Measurements from ENCODE around the gene CEP19. TPM values are rescaled to one million over a fixed set of nuclear protein-coding genes. Genes with fewer than 3 reads are reported as not detected.

CEP19 gene
- total and polyA plus RNA-seq, 5 donors = 1.3 to 2.4 (median 1.6) TPM

GRCh38 chr3:196661400-196661799 lies 50.6 kb downstream of the CEP19 start:
- H3K9me3 ChIP-seq (ENCODE audit: control insufficient read depth, low read length) = no peaks in the 10 kb centered on the region
- no peaks in the 10 kb centered on the region for H3K4me1 ChIP-seq (ENCODE audit: control insufficient read depth, insufficient read depth, low read length)
- no peak overlapping the region for H3K27ac ChIP-seq (ENCODE audit: low read length)
- no peaks in the 10 kb centered on the region for H3K27me3 ChIP-seq (ENCODE audit: control insufficient read depth, insufficient read depth)
- no peak overlapping the region for H3K4me3 ChIP-seq (ENCODE audit: low read length)
- intact Hi-C loops (cut with DNase I) = no loop called here
- WGBS = 78% methylated on average over 16 of the region's 16 CpGs
- ATAC-seq (no peak), DNase-seq (no peak)

DNA sequence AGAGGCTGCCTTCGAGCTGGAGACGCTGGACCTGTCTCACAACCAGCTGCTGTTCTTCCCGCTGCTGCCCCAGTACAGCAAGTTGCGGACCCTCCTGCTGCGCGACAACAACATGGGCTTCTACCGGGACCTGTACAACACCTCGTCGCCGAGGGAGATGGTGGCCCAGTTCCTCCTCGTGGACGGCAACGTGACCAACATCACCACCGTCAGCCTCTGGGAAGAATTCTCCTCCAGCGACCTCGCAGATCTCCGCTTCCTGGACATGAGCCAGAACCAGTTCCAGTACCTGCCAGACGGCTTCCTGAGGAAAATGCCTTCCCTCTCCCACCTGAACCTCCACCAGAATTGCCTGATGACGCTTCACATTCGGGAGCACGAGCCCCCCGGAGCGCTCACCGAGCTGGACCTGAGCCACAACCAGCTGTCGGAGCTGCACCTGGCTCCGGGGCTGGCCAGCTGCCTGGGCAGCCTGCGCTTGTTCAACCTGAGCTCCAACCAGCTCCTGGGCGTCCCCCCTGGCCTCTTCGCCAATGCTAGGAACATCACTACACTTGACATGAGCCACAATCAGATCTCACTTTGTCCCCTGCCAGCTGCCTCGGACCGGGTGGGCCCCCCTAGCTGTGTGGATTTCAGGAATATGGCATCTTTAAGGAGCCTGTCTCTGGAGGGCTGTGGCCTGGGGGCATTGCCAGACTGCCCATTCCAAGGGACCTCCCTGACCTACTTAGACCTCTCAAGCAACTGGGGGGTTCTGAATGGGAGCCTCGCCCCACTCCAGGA lies 51.5 kb downstream of the CEP19 start:
- Histone ChIP-seq H3K4me3 (ENCODE audit: low read length) (no peak overlapping the region), H3K9me3 (ENCODE audit: control insufficient read depth, low read length) (no peaks in the 10 kb centered on the region), H3K27ac (ENCODE audit: low read length) (no peak overlapping the region), H3K27me3 (ENCODE audit: control insufficient read depth, insufficient read depth) (no peaks in the 10 kb centered on the region), H3K4me1 (ENCODE audit: control insufficient read depth, insufficient read depth, low read length) (no peaks in the 10 kb centered on the region)
- 81% methylated on average over 32 of the region's 32 CpGs for WGBS
- intact Hi-C loops (cut with DNase I) = no loop called here
- ATAC-seq (no peak), DNase-seq (no peak)

DNA sequence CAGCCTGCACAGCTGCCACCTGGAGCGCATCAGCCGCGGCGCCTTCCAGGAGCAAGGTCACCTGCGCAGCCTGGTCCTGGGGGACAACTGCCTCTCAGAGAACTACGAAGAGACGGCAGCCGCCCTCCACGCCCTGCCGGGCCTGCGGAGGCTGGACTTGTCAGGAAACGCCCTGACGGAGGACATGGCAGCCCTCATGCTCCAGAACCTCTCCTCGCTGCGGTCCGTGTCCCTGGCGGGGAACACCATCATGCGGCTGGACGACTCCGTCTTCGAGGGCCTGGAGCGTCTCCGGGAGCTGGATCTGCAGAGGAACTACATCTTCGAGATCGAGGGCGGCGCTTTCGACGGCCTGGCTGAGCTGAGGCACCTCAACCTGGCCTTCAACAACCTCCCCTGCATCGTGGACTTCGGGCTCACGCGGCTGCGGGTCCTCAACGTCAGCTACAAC lies 52.1 kb downstream of the CEP19 start:
- ATAC-seq (no peak), DNase-seq (no peak)
- intact Hi-C loops (cut with DNase I) = no loop called here
- Histone ChIP-seq H3K4me3 (ENCODE audit: low read length) (no peak overlapping the region), H3K4me1 (ENCODE audit: control insufficient read depth, insufficient read depth, low read length) (no peaks in the 10 kb centered on the region), H3K27me3 (ENCODE audit: control insufficient read depth, insufficient read depth) (no peaks in the 10 kb centered on the region), H3K9me3 (ENCODE audit: control insufficient read depth, low read length) (no peaks in the 10 kb centered on the region), H3K27ac (ENCODE audit: low read length) (no peak overlapping the region)
- WGBS = 96% methylated on average over 35 of the region's 35 CpGs

Other genes starting within 250 kb of the CEP19 start
- 10 to 100 TPM; 18.5 to 24.9 (median 22.6) TPM for gene RNF168, start 208.5 kb downstream of the CEP19 start, total RNA-seq
- gene RNF168, start 208.5 kb downstream of the CEP19 start, polyA plus RNA-seq = 6.8 TPM
- 10 to 100 TPM; 12.1 to 48.1 (median 34.7) TPM for gene SMCO1, start 196.9 kb downstream of the CEP19 start, total RNA-seq
- gene SMCO1, start 196.9 kb downstream of the CEP19 start, polyA plus RNA-seq = 46.1 TPM
- gene WDR53, start 143.7 kb downstream of the CEP19 start, total RNA-seq = 10 to 100 TPM in 2 of 4 donors, 1 to 10 TPM in 2; 8.3 to 10.2 (median 9.6) TPM
- 10.3 TPM for gene WDR53, start 143.7 kb downstream of the CEP19 start, polyA plus RNA-seq
- gene FBXO45, start 143.6 kb downstream of the CEP19 start, total RNA-seq = 1 to 10 TPM; 4.9 to 7.6 (median 6.9) TPM
- 3.0 TPM for gene FBXO45, start 143.6 kb downstream of the CEP19 start, polyA plus RNA-seq
- gene NRROS, start 72.6 kb downstream of the CEP19 start, total RNA-seq = 1 to 10 TPM; 3.3 to 4.5 (median 3.6) TPM
- gene NRROS, start 72.6 kb downstream of the CEP19 start, polyA plus RNA-seq = 2.2 TPM
- gene PIGX, start 127 bp upstream of the CEP19 start, total RNA-seq = 10 to 100 TPM; 15.9 to 18.4 (median 16.4) TPM
- gene PIGX, start 127 bp upstream of the CEP19 start, polyA plus RNA-seq = 12.0 TPM
- 10 to 100 TPM; 47.0 to 84.2 (median 54.0) TPM for gene PAK2, start 27.6 kb upstream of the CEP19 start, total RNA-seq
- gene PAK2, start 27.6 kb upstream of the CEP19 start, polyA plus RNA-seq = 21.8 TPM
- gene SENP5, start 155.7 kb upstream of the CEP19 start, total RNA-seq = 10 to 100 TPM; 19.9 to 31.0 (median 21.7) TPM
- gene SENP5, start 155.7 kb upstream of the CEP19 start, polyA plus RNA-seq = 9.3 TPM
- 10 to 100 TPM; 35.5 to 43.4 (median 37.0) TPM for gene NCBP2, start 230.3 kb upstream of the CEP19 start, total RNA-seq
- gene NCBP2, start 230.3 kb upstream of the CEP19 start, polyA plus RNA-seq = 30.9 TPM